ENCODE results near the gene MYOZ1.

DNA sequence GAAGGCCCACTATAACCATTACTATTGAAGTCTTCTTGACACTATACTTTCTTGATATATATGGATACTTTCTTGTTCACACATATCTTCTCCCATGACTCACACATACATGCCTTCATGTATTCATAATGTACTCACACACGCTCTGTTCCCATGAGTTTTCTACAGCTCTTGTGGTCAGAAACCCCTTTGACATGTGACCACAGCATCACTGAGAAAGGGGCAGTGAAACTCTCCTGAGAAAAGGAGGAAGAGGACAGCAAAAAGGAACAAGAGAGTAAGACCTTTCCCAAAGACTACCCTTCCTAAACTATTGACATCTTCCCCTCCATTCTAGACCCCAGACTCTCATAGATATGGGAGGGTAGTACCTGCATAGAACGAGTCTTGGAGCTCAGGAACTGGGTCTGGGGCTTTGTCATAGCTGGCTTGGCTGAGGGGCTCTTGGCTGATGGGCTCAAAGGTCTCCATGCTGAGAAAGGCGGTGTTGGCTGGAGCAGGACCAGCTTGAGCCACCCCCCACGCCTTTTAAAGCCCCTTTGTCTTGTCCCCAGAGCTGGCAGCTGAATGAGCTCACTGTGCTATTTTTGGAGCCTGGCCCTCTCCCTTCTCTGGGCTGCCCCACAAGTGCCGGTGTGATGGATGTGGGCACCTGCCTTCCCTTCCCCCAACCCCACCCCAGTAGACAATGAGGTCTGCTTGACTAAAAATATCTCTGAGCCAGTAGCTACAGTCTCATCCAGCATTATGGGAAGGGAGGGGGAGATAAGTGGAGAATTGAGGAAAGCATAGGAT, 9.5 kb upstream of the MYOZ1 start:
- TF ChIP-seq, protein P1, sequence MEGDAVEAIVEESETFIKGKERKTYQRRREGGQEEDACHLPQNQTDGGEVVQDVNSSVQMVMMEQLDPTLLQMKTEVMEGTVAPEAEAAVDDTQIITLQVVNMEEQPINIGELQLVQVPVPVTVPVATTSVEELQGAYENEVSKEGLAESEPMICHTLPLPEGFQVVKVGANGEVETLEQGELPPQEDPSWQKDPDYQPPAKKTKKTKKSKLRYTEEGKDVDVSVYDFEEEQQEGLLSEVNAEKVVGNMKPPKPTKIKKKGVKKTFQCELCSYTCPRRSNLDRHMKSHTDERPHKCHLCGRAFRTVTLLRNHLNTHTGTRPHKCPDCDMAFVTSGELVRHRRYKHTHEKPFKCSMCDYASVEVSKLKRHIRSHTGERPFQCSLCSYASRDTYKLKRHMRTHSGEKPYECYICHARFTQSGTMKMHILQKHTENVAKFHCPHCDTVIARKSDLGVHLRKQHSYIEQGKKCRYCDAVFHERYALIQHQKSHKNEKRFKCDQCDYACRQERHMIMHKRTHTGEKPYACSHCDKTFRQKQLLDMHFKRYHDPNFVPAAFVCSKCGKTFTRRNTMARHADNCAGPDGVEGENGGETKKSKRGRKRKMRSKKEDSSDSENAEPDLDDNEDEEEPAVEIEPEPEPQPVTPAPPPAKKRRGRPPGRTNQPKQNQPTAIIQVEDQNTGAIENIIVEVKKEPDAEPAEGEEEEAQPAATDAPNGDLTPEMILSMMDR (IDR thresholded peaks at IDR 0.05): no peak
- TF ChIP-seq POLR2AphosphoS5 (IDR thresholded peaks at IDR 0.05): no peak
